Dermis microvascular lymphatic vessel endothelial cell (primary cell): ENCODE data around the gene APOO. TPM values are rescaled to one million over a fixed set of nuclear protein-coding genes. Genes with fewer than 3 reads are reported as not detected.
A peak's percentile ranks its signal among the peaks of the same experiment; 100 is the strongest.

Source experiments
- DNase-seq, 2 donors: peaks; one replicate each; pipeline versions ENCODE4 v3.0.0 to v3.0.0-alpha.2; 2010; ENCODE audit warnings: low read depth in 2 of 2
- total RNA-seq: library from RNA; depleted of rRNA; stranded (reverse); fragments of >200 nt; gene quantifications from 2 replicates; pipeline ENCODE4 v1.2.1, GENCODE V29; 2014

APOO gene
- 5.6 and 5.9 TPM in 2 replicates for total RNA-seq

DNA sequence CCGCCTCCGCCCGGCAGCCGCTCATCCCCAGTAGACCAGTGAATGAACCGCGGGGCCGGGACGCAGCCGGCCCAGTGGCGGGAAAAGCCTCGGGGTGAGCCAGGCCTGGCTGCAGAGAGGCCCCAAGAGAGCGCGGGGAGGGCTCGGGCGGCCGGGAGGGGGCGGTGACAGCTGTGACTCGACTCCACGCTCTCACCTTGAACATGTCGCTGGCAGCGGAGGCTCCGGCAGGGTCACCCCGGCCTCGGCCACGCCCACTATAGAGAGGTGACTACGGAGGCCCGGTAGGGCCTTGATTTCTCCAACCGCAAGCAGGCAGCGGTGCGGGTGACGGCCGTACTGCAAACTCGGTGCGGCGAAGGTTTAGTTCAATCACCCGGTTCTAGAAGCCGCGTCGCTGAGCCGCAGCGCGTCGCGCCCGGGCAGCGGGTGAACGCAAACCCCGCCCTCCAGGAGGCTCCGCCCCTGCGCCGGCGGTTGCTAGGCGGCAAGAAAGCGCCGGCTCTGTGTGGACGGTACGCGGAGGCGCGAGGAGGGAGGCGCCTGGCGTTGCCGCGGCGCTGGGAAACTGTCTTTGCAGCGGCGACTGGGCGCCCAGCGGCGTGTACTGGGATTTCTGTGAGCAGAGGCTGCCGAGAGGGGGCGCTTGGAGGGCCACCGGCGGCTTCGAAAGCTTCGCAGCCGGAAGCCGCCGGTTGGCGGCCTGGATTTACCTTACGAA lies at the start of gene APOO, which contains the start of gene CXorf58:
TSS of gene APOO (minus strand) at position 441 of the 721 bp plus-strand sequence. CDS start at position 205, 236 bp downstream.
TSS of gene CXorf58 (plus strand) at position 509 of the 721 bp plus-strand sequence. CDS start 2,297 bp downstream, outside the sequence.
- DNase-seq, result peak; percentile 82 to 92

- DNase-seq, result no peak
These were observed 46.7 kb upstream of the APOO start for GRCh38 chrX:23954396-23954795.

GRCh38 chrX:23953908-23954269 lies 46.2 kb upstream of the APOO start:
- DNase-seq, result no peak

DNA sequence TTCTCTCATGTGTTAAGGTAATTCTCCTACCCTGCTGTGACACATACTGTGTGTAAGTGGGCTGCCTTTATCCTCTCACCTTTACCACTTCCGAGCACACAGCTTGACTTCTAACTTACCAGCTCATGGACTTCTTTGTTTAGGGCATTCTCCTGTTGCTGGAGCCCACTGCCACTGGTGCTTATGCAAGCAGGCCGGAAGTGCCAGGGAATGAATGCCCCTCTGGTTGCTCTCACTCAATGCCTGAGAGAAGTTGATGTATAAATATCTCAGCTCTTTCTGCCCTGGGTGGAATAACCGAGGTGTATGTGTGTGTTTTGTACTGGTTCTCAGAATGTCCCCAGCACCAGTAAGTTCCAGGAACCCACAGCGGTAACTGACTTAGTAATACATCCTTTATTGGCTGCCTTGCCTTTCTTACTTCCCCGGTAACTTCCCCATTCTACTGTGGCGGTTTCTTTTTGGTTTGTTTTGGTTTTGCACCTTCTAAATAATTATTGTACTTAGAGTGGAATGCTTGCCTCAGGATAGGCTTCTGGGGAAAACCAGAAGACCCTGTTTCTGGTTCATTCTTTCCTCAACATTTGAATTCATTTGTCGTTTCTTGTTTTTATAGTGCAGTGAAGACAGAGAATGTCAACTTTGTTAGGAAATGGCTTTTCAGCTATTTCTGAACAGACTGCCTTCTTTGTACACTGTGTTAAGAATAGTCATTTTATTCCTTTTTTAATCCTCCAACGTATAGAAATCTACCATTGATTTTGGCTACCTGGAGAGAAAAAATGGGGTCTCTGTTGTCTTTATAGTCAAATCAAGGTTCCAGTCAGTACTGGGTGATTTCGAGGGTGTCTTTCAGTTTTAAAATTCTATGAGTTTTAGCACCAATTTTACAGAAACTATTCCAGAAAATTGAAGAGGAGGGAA lies 45.5 kb upstream of the APOO start:
- peak in 1 of 2 donors; percentile 2 for DNase-seq

DNA sequence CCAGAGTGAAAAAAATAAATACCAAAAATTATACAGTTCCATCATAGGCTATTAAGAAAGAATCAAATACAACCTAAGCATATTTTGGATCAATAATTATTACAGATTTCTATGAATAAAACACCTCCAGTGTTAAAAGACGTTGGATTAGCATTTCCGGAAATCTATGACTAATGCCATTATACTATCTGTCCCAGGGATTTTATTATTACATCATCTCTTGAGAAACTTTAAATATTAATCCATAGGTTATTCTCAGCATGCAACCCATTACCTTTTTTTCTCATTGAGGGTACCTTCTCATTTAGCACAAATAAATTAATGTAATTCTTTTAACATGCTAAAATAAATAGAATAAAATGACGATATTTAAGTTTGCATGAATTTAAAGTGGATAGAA lies 44.7 kb upstream of the APOO start:
- DNase-seq, result no peak

DNA sequence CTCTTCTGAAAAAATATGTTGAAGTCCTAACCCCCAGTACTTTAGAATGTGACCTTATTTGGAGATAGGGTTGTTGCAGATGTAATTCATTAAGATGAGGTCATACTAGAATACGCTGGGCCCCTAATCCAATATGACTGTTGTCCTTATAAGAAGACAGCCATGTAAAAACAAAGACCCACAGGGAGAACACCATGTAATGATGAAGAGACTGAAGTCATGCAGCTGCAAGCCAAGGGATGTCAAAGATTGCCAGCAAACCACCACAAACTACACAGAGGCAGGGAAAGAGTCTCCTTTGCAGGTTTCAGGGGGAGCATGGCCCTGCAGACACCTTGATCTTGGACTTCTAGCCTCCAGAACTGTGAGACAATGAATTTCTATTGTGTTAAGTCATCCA lies 37.5 kb upstream of the APOO start:
- no peak for DNase-seq

DNA sequence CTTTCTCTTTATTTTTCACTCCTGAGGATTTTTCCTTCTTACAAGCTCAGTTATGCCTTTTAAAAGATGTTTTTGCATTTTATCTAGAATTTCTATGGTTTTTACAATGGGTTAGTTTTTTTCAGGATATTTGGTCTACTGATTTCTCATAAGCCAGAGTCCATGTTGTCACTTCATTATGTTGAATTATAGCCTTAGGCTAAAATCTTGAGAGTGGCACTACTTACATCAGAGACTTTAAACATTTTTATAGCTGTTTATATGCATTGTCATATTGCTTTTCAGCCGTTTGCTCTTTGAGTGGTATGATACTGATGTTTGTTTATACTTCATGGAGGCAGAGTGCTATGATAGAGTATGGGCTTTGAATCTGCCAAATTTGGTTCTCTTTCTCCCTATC lies 36.5 kb upstream of the APOO start:
- DNase-seq, result no peak

DNA sequence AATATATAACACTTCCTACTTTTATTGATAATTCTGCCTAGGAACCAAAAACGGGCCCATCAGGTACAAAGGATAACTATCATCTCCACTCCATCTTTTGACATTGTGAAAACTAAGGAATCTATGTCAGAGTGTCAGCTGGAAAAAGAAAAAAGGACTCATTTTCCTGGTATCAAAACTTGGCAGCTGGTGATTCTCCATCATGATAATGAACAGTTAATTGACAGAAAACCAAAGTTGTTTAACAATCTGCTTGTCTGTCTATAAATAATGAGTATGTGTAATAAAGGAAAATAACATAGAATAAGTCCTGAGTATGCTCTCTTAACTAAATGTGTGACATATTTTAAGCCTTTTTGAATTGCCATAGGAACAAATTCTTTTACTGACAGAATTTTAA lies 31.5 kb upstream of the APOO start:
- DNase-seq, result no peak

DNA sequence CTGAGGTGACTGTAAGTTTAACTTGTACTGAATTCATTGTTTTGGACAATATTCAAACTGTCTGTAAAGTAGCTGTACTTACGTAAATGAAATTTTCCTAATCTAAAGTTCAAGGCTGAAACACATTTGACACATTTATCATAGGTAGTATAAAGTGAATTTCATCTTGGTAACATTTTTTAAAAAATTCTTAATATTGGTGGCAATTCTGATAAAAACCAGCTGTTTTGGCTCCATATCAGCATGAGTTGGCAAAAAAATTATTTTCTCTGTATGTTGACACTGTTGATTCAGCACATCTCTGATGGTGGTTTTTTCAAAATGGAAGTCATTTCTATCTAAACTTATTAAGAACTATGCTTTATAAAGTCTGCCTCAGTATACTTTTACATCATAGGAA lies 31.0 kb upstream of the APOO start:
- no peak for DNase-seq

DNA sequence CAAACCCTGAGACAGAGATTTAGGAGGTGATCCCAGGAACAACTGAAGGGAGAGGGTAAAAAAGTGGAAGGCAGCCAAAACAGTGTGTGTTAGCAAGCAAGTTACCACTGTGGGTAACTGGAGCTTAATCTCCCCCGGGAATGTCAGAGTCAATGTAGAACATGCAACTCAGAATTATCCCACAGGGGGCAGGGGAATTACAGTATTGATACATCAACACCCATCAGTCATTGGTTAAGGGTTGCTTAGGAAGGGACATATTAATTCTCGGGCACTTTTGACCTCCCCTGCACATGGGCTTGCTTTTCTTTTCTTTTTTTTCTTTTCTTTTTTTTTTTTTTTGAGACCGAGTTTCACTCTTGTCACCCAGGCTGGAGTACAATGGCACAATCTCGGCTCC lies 29.4 kb upstream of the APOO start:
- DNase-seq, result no peak

DNA sequence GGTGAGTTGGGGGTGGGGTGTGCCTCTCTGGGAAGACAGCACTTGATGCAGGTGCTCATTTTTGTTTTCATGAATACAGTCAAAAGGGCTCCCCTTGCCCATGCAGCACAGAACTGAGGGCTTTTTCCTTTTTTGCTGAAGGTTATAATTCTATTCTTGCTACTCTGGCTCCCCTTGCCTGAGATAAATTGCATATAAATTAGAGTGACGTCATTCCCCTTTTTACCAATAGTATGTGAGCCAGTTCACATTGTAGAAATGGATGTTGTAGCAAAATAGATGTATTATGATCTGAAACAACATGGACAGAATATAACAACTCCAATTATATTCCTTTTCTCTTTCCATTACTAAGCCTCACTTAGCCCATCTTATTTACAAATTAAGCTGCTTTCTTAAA lies 28.4 kb upstream of the APOO start:
- no peak for DNase-seq

GRCh38 chrX:23935106-23935505 lies 27.4 kb upstream of the APOO start:
- no peak for DNase-seq

DNA sequence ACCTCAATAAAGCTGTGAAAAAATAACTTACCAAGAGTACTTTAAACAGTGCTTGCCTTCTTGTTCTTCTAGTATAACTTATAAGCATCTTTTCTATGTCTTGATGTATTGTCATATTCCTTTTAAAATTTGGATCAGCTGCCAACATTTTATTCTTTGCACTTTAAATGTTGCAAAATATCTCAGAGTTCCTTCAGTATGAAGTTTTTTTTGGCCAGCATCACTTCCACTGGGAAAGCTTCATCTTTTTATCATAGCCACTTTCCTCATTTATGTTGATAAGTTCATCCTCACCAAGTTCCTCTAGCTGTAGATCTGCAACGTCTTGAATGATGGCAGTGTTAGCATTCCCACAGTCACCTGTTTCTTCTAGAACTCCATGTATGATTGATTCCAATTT lies 24.3 kb upstream of the APOO start:
- DNase-seq, result no peak

DNA sequence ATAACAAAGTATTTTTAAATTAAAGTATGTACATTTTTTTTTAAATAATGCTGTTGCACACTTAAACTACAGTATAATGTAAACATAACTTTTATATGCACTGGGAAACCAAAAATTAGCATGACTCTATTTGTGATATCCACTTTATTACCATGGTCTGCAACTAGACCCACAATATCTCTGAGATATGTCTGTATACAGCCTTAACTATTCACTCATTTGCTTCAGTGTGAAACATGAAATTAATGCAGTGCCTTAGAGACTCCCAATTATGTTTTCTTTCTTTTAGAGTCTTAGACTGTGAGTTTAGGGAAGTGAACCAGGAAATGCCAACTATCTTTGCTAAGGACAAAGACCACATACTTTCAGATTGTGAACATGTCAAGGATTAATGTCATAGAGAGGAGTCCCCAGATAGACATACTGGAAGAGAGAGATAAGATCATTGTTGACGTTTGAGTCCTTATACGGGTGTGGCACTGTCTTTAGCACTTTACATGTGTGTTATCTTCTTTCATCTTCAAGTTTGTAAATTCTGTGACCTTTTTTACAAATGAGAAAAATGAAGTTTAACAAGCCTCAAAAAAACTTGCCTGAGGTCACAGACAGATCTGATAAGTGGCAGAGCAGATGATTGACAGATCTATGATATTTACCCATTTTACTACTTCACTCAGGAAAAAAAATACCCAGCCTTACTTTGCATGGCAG lies 23.3 kb upstream of the APOO start:
- no peak for DNase-seq

DNA sequence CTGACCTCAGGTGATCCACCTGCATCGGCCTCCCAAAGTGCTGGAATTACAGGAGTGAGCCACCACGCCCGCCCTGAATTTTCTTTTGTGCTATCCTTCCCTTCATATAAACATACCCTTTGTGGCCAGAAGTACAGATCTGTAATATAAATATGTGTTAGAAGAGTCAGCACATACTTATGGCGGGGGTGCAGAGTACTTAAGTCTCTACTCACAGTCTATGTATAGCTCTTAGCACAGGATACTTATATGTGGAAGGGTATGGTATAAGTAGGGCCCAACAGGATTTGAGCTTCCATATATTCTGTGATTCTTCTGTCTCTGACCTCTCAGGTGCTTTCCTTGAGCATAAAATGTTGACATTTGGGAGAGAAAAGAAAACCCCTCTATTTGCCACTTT lies 18.3 kb upstream of the APOO start:
- no peak for DNase-seq

GRCh38 chrX:23919706-23920320 lies 12.1 kb upstream of the APOO start:
- DNase-seq, result peak in 1 of 2 donors; percentile 48

DNA sequence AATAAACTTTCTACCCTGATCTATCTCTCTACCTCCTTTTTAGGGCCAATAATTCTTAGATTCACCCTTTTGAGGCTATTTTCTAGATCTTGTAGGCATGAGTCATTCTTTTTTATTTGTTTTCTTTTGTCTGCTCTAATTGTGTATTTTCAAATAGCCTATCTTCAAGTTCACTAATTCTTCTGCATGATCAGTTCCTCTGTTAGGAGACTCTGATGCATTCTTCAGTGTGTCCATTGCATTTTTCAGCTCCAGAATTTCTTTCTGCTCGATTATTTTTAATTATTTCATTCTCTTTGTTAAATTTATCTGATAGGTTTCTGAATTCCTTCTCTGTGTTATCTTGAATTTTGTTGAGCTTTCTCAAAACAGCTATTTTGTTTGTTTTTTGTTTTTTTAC lies 11.4 kb upstream of the APOO start:
- DNase-seq, result no peak

DNA sequence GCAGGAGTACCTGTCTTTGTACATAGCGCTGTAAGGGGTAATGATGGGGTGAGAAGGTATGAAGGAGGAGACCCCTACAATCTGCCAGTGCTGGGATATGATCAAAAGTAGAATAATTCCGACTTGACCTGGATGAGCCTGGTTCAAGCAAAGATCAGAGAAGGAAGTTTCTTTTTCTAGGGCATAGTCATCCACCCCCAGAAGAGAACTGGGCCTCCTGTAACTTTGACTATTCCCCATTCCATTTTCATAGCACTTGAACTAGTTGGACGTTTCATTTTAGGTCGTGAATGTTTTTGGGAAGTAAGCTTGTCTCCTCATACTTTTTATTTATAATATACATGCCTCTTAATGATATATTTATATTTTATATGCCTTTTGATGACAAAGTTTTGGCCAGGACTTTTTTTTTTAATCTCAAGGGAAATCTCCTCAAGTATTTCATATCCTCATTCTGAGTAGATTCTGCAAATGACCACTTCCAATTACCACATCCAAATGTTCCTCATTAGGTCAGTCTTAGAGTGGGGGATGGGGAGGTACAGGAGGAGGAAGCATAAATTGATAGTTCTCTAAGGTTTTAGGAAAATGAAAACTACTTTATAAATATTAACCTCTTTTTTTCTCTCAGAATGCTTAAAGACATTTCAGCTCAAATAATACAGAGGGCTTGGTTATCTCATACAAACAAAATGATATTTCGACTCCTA lies 3.5 kb upstream of the APOO start:
- DNase-seq, result no peak

- no peak for DNase-seq
These were observed 674 bp upstream of the APOO start for GRCh38 chrX:23908219-23909004.

GRCh38 chrX:23907111-23907497 lies 634 bp downstream of the APOO start:
- no peak for DNase-seq
